Gastrocnemius medialis (tissue), 4 donors: ENCODE measurements around the gene TNC. TPM values are rescaled to one million over a fixed set of nuclear protein-coding genes. Genes with fewer than 3 reads are reported as not detected.

ENCODE experiments used
- ATAC-seq, 2 donors: fragments of 150-250 bp; one replicate each; pipeline ENCODE4 v1.9.1; 2016
- DNase-seq, 2 donors: peaks; one replicate each; pipeline ENCODE4 v3.0.0-alpha.2; 2019
- H3K27ac ChIP-seq, 4 donors: fragments of 200-600 bp; sonication (generic); 1 replicate in 1 of 4; 2 replicates in 3 of 4; pipeline ENCODE4 v1.5.1; 2016 to 2018; ENCODE audit warnings: mild to moderate bottlenecking in 2 of 4, moderate library complexity in 1 of 4
- H3K27me3 ChIP-seq, 3 donors: fragments of 200-600 bp; sonication (generic) in 2 of 3; 1 replicate in 1 of 3; 2 replicates in 2 of 3; pipeline versions ENCODE4 v1.5.1 to v1.6.0; 2016 to 2019; ENCODE audit warnings: mild to moderate bottlenecking in 1 of 3, moderate library complexity in 1 of 3
- H3K36me3 ChIP-seq, 2 donors: fragments of 200-600 bp; sonication (generic) in 1 of 2; one replicate each; pipeline ENCODE4 v1.5.1; 2017 to 2018
- H3K4me1 ChIP-seq, 2 donors: fragments of 200-600 bp; sonication (generic) in 1 of 2; one replicate each; pipeline ENCODE4 v1.5.1; 2016 to 2017; ENCODE audit warnings: mild to moderate bottlenecking in 2 of 2
- H3K4me3 ChIP-seq, 4 donors: fragments of 200-600 bp; sonication (generic) in 3 of 4; 1 replicate in 1 of 4; 2 replicates in 3 of 4; pipeline ENCODE4 v1.5.1; 2016 to 2019; ENCODE audit warnings: mild to moderate bottlenecking in 2 of 4
- H3K9me3 ChIP-seq, 3 donors: fragments of 200-600 bp; sonication (generic) in 2 of 3; 1 replicate in 1 of 3; 2 replicates in 2 of 3; pipeline ENCODE4 v1.5.1; 2016 to 2019
- POLR2A ChIP-seq, 2 donors: fragments of 450-650 bp; IDR thresholded peaks; one replicate each; pipeline ENCODE4 v1.6.1; 2017; ENCODE audit warnings: antibody characterized with exemption in 2 of 2, mild to moderate bottlenecking in 2 of 2, moderate library complexity in 2 of 2
- in situ Hi-C, 4 donors: fragments of 200-750 bp; cut with MboI; loops; one replicate each; pipeline versions ENCODE4 v1.15.0 to v1.8.0; 2017; ENCODE audit warnings: low sequenced_read_pairs in 4 of 4
- intact Hi-C: fragments of 100-400 bp; cut with DNase I; formaldehyde crosslinking; loops from one replicate; pipeline ENCODE4 v1.15.1; 2023; ENCODE audit warnings: low total_unique reads
- total RNA-seq, 4 donors: library from RNA; depleted of rRNA; stranded (reverse); fragments of >200 nt; gene quantifications; one replicate each; pipeline versions ENCODE4 v1.1.0 to v1.2.3, GENCODE V29; 2016
- TF ChIP-seq, protein P1 (sequence below), 5 experiments: fragments of 450-650 bp in 3 of 5; fragments of 200-600 bp in 2 of 5; sonication (generic) in 2 of 5; IDR thresholded peaks in 4 of 5; conservative IDR thresholded peaks in 1 of 5; 1 replicate in 4 of 5; 2 replicates in 1 of 5; pipeline ENCODE4 v1.5.1; 2016 to 2019; ENCODE audit warnings: antibody characterized with exemption in 5 of 5, mild to moderate bottlenecking in 3 of 5, moderate library complexity in 3 of 5

Gene TNC
- total RNA-seq, 4 donors from 2014 or later, result 4.3 to 17.6 (median 10.7) TPM; not detected in 1

DNA sequence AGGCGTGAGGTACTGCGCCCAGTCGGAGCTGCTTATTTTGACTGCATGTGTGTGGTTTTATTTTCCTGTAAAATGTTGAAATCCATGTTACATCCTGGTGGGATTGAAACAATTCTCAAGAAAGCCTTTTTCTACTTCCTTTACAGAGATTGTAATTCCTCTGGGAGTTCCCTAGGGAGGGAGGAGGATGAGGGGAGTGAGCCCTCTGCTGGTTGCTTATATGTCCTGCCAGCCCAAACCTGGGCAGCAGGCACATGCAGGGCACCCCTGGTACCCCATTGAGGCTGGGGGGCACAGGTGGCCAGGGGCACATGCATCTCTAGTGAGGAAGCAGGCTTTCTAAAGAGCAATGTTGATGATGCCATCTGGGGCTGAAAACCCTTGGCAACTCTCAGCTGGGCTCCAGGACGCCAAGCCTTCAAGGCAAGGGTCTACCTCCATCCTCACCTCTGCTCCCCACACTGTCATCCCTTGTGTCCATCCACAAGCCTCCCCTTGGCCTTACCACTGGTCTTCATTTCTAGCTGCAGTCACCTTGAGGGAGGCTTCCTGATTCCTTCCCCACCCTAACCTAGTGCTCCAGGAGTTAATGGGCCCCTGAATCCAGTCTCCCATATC lies 102.8 kb downstream of the TNC start:
- no peaks in the 10 kb centered on the region for H3K36me3 ChIP-seq
- TF ChIP-seq, protein P1, sequence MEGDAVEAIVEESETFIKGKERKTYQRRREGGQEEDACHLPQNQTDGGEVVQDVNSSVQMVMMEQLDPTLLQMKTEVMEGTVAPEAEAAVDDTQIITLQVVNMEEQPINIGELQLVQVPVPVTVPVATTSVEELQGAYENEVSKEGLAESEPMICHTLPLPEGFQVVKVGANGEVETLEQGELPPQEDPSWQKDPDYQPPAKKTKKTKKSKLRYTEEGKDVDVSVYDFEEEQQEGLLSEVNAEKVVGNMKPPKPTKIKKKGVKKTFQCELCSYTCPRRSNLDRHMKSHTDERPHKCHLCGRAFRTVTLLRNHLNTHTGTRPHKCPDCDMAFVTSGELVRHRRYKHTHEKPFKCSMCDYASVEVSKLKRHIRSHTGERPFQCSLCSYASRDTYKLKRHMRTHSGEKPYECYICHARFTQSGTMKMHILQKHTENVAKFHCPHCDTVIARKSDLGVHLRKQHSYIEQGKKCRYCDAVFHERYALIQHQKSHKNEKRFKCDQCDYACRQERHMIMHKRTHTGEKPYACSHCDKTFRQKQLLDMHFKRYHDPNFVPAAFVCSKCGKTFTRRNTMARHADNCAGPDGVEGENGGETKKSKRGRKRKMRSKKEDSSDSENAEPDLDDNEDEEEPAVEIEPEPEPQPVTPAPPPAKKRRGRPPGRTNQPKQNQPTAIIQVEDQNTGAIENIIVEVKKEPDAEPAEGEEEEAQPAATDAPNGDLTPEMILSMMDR (IDR thresholded peaks at IDR 0.05 in 4 of 5, conservative IDR thresholded peaks at IDR 0.05 in 1 of 5), result peak in 2 of 5 experiments; percentile 21 to 37
- TF ChIP-seq POLR2A (IDR thresholded peaks at IDR 0.05), result no peak
- no peaks in the 10 kb centered on the region for H3K9me3 ChIP-seq
- no peak for ATAC-seq
- DNase-seq, result no peak
- no peak overlapping the region for H3K4me3 ChIP-seq
- no peak overlapping the region for H3K27ac ChIP-seq
- H3K4me1 ChIP-seq, result no peaks in the 10 kb centered on the region
- intact Hi-C loops (loop anchor here (10.0 kb wide), 2 partner anchors 350 to 510 kb away; no protein-coding TSS in a partner anchor), in situ Hi-C loops (loop anchor here (10.0 kb wide), 5 partner anchors 110 to 610 kb away; no protein-coding TSS in a partner anchor)
- H3K27me3 ChIP-seq, result no peaks in the 10 kb centered on the region

DNA sequence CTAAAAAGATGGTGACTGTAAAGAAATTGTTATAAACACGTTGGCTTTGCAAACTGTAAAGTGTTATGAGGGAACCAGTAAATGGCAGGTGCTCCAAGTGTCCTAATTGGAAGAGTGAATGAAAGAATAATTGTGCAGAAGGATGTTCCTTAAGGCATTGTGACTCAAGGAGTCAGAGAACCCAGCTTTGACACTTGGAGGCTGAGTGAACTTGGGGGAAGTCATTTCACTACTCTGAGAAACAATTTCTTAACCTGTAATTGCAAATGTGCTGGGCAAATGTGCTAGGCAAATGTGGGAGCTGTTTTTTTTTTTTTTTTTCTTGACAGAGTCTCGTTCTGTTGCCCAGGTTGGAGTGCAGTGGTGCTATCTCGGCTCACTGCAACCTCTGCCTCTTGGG lies 103.5 kb downstream of the TNC start:
- in situ Hi-C loops, result loop anchor here (5.0 to 10.0 kb wide), 7 partner anchors 110 to 610 kb away; partner anchors contain the start of gene TEX48 (in 1 of the 4)
- H3K4me3 ChIP-seq, result no peak overlapping the region
- intact Hi-C loops, result loop anchor here (10.0 kb wide), 2 partner anchors 350 to 510 kb away; no protein-coding TSS in a partner anchor
- H3K27ac ChIP-seq, result no peak overlapping the region
- no peak for DNase-seq
- H3K9me3 ChIP-seq, result no peaks in the 10 kb centered on the region
- no peak for ATAC-seq
- H3K4me1 ChIP-seq, result no peaks in the 10 kb centered on the region
- H3K36me3 ChIP-seq, result no peaks in the 10 kb centered on the region
- TF ChIP-seq, protein P1 (IDR thresholded peaks at IDR 0.05 in 4 of 5, conservative IDR thresholded peaks at IDR 0.05 in 1 of 5), result no peak
- no peak for TF ChIP-seq POLR2A (IDR thresholded peaks at IDR 0.05)
- no peaks in the 10 kb centered on the region for H3K27me3 ChIP-seq

DNA sequence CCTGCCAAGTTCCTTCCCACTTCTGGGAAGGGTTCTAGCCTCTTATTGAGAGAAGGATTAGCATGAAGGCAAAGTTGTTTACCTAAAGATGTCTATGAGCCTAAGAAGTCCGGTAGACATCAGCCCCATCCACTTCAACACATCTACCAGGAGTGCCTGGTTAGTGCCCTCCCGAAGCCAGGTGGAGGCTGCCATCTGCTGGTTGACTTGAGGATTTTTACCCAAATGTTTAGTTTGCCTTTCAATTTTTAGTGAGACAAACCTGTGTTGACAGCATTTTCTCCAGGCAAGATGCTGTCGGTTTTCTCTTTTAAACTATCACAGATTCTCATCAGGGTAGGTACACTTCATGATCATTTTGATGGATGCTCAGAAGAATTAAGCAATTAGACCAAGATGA lies 104.0 kb downstream of the TNC start:
- H3K9me3 ChIP-seq, result no peaks in the 10 kb centered on the region
- peak; percentile 34 to 44 for DNase-seq
- in situ Hi-C loops (loop anchor here (5.0 to 10.0 kb wide), 7 partner anchors 109 to 609 kb away; partner anchors contain the start of gene TEX48 (in 1 of the 4)), intact Hi-C loops (loop anchor here (2.0 to 10.0 kb wide), 3 partner anchors 275 to 511 kb away; no protein-coding TSS in a partner anchor)
- TF ChIP-seq, protein P1 (IDR thresholded peaks at IDR 0.05 in 4 of 5, conservative IDR thresholded peaks at IDR 0.05 in 1 of 5), result peak; percentile 49 to 74 (median 67)
- no peak for TF ChIP-seq POLR2A (IDR thresholded peaks at IDR 0.05)
- H3K4me3 ChIP-seq, result no peak overlapping the region
- peak in 1 of 2 donors; percentile 54 for ATAC-seq
- no peaks in the 10 kb centered on the region for H3K4me1 ChIP-seq
- no peaks in the 10 kb centered on the region for H3K36me3 ChIP-seq
- H3K27me3 ChIP-seq, result no peaks in the 10 kb centered on the region
- H3K27ac ChIP-seq, result no peak overlapping the region

DNA sequence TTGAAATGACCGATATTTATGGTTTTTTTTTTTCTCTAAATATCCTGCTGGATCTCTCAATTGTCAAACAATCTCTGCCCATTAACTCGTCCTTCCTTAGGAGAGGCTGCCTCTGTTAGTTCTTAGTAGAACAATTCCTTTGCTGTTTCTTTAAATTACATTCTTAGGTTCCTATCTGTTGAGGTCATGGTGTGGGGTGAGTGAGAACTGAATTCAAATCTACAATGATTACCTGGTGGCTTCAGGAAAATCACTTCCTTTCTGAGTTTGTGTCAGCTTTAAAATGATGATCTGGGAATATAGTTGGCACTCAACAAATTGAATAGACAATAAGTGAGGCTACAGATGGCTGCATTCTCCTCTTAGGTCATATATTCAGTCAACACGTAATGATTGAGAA lies 105.5 kb downstream of the TNC start:
- no peak for ATAC-seq
- no peaks in the 10 kb centered on the region for H3K4me1 ChIP-seq
- in situ Hi-C loops, result loop anchor here (5.0 to 10.0 kb wide), 7 partner anchors 108 to 608 kb away; partner anchors contain the start of gene TEX48 (in 1 of the 4)
- H3K4me3 ChIP-seq, result no peak overlapping the region
- no peaks in the 10 kb centered on the region for H3K9me3 ChIP-seq
- H3K27me3 ChIP-seq, result no peaks in the 10 kb centered on the region
- DNase-seq, result no peak
- H3K36me3 ChIP-seq, result no peaks in the 10 kb centered on the region
- no peak overlapping the region for H3K27ac ChIP-seq
- intact Hi-C loops, result loop anchor here (2.0 to 10.0 kb wide), 3 partner anchors 274 to 512 kb away; no protein-coding TSS in a partner anchor
- TF ChIP-seq, protein P1 (IDR thresholded peaks at IDR 0.05 in 4 of 5, conservative IDR thresholded peaks at IDR 0.05 in 1 of 5), result no peak
- TF ChIP-seq POLR2A (IDR thresholded peaks at IDR 0.05), result no peak
